RWPE2 (cell line): ENCODE data around the gene NLK.

Experiments used
- ATAC-seq: fragments of 200-7000 bp; cut with Tn5 transposase; 3 replicates; pipeline ENCODE4 v1.9.1; 2021; ENCODE audit warnings: low read depth
- DNase-seq: peaks from one replicate; pipeline ENCODE4 v3.0.0-alpha.2; 2020; ENCODE audit warnings: low spot score
- H3K27ac ChIP-seq: fragments of 450-650 bp; 2 replicates; pipeline ENCODE4 v1.5.1; 2017; ENCODE audit warnings: mild to moderate bottlenecking; ENCODE audit not compliant: poor library complexity, severe bottlenecking
- H3K27me3 ChIP-seq: fragments of 250-450 bp; sonication (Bioruptor Pico); 2 replicates; pipeline ENCODE4 v1.5.1; 2021; ENCODE audit warnings: mild to moderate bottlenecking, moderate library complexity; ENCODE audit not compliant: insufficient read depth, poor library complexity, severe bottlenecking
- H3K36me3 ChIP-seq: fragments of 250-450 bp; sonication (Bioruptor Pico); 2 replicates; pipeline ENCODE4 v1.5.1; 2020; ENCODE audit warnings: low read depth, mild to moderate bottlenecking, moderate library complexity
- H3K4me1 ChIP-seq: fragments of 250-450 bp; sonication (Bioruptor Pico); 2 replicates; pipeline ENCODE4 v1.5.1; 2021; ENCODE audit warnings: mild to moderate bottlenecking, moderate library complexity; ENCODE audit not compliant: insufficient read depth, poor library complexity, severe bottlenecking
- H3K4me3 ChIP-seq: fragments of 250-450 bp; sonication (Bioruptor Pico); 2 replicates; pipeline ENCODE4 v1.5.1; 2021; ENCODE audit warnings: mild to moderate bottlenecking, moderate library complexity; ENCODE audit not compliant: severe bottlenecking
- H3K9me3 ChIP-seq: fragments of 250-450 bp; sonication (Bioruptor Pico); 2 replicates; pipeline ENCODE4 v1.5.1; 2021; ENCODE audit warnings: mild to moderate bottlenecking, moderate library complexity; ENCODE audit not compliant: severe bottlenecking
- CTCF ChIP-seq: fragments of 450-650 bp; IDR thresholded peaks from one replicate; pipeline ENCODE4 v1.5.1; 2017; ENCODE audit warnings: mild to moderate bottlenecking, moderate library complexity; ENCODE audit not compliant: poor library complexity, severe bottlenecking

NLK gene

DNA sequence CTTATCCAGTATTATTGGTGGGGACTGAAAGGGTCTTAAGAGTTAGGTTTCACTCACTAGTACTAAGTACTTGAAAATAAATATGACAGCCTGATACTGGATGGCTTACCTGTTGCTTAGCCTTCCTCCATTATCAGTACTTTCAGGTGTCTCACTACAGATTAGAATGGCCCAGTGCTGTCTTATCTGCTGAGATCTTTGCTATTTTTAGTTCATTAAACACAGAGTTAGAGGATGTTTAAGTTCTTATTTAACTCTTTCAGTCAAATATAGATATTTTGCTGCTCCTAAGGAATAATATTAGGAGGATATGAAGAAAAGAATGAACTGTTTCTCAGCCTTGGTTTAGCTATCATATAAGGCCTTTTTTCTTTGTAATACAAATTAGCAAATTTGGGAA lies 74.8 kb downstream of the NLK start:
- Histone ChIP-seq H3K9me3 (no peaks in the 10 kb centered on the region), H3K36me3 (peaks cover 8% of the 10 kb centered on the region), H3K27me3 (no peaks in the 10 kb centered on the region), H3K27ac (no peak overlapping the region), H3K4me3 (no peak overlapping the region), H3K4me1 (peaks cover 7% of the 10 kb centered on the region)
- no peak for TF ChIP-seq CTCF
- DNase-seq (no peak), ATAC-seq (no peak)

- no peak for ATAC-seq
- Histone ChIP-seq H3K27ac (no peak overlapping the region), H3K4me3 (no peak overlapping the region)
These were observed 75.9 kb downstream of the NLK start for GRCh38 chr17:28118362-28118761.

DNA sequence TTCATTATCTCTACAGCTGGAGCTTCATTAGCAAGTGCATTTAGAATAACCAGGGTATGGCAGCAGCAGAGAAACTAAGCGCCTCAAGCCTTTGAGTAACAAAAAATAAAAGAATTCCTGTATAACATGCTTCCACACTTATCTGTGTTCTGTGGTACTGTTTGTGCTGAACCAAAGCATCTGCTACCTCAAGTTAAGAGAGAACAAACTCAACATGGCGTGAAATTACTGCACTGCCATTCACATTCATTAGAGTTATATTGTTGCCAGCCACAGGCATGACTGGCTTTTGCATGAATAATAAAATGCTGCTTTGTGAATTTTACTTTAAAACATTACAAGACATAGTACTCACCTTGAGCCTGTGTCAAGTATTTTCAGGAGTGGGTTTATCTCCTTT lies 76.6 kb downstream of the NLK start:
- Histone ChIP-seq H3K27me3 (no peaks in the 10 kb centered on the region), H3K4me1 (no peaks in the 10 kb centered on the region), H3K27ac (no peak overlapping the region), H3K9me3 (no peaks in the 10 kb centered on the region), H3K4me3 (no peak overlapping the region), H3K36me3 (peaks cover 26% of the 10 kb centered on the region)
- no peak for ATAC-seq
- no peak for TF ChIP-seq CTCF
- DNase-seq, result no peak

More at GRCh38 chr17:28118362-28118761, 75.9 kb downstream of the NLK start:
- H3K27me3 ChIP-seq, result no peaks in the 10 kb centered on the region
- no peak for TF ChIP-seq CTCF
- H3K9me3 ChIP-seq, result no peaks in the 10 kb centered on the region
- H3K4me1 ChIP-seq, result no peaks in the 10 kb centered on the region
- H3K36me3 ChIP-seq, result peaks cover 19% of the 10 kb centered on the region
- DNase-seq, result no peak

DNA sequence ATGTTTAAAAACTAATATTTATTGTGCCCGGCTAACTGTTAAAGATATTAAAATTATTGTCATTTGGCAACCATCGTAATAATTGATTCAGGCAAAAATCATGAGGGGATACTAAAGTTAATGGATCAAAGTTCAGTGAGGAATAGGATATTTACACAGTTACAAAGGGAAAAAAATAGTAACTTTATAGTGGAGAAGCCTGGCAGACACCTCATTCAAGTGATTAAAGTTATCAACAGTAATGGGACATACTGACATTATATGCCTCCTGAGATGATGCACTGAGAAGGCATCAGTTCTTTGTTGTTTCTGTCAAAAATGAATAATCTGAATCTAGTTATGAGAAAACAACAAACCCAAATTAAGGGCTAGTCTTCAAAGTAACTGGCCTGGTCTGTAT lies 77.1 kb downstream of the NLK start:
- H3K36me3 ChIP-seq, result peaks cover 31% of the 10 kb centered on the region
- H3K4me1 ChIP-seq, result no peaks in the 10 kb centered on the region
- H3K9me3 ChIP-seq, result no peaks in the 10 kb centered on the region
- DNase-seq, result no peak
- no peak for TF ChIP-seq CTCF
- H3K4me3 ChIP-seq, result no peak overlapping the region
- H3K27ac ChIP-seq, result no peak overlapping the region
- H3K27me3 ChIP-seq, result no peaks in the 10 kb centered on the region
- no peak for ATAC-seq

DNA sequence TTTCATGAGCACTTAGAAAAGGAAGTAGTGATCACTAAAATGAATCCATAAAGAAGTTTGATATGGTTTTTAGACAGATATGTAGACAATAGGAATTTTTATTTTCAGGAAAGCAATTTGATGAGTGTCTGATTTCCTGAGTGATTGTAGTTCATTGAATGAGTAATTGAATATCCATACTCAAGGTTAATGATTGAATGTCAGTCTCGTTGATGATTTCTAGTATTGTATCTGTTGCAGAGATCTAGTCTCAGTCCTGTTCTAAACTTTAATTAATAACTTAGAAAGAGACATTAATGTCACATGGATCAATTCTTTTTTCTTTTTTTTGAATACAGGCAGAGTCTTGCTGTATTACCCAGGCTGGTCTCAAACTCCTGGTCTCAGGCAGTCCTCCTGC lies 78.3 kb downstream of the NLK start:
- Histone ChIP-seq H3K4me1 (no peaks in the 10 kb centered on the region), H3K9me3 (no peaks in the 10 kb centered on the region), H3K4me3 (no peak overlapping the region), H3K27me3 (no peaks in the 10 kb centered on the region), H3K27ac (no peak overlapping the region), H3K36me3 (peaks cover 39% of the 10 kb centered on the region)
- ATAC-seq, result no peak
- TF ChIP-seq CTCF, result no peak
- no peak for DNase-seq
